A673 (cell line): ENCODE data around the gene ETV3L. TPM values are rescaled to one million over a fixed set of nuclear protein-coding genes. Genes with fewer than 3 reads are reported as not detected.

ENCODE experiments used
- BruUV-seq: library from RNA; stranded (reverse); fragments of 400-500 nt; replicated peaks from 2 replicates; lab custom pipeline; 2021; lab: Mats Ljungman, UMichigan
- CTCF ChIA-PET: fragments of 300-600 bp; sonication (Branson Sonifier 250); formaldehyde crosslinking; loops from one replicate; lab custom pipeline; 2022; ENCODE audit warnings: antibody characterized with exemption; lab: Charles Lee
- POLR2A ChIA-PET: fragments of 300-600 bp; sonication (Branson Sonifier 250); formaldehyde crosslinking; loops from one replicate; lab custom pipeline; 2022; ENCODE audit warnings: antibody characterized with exemption; ENCODE audit not compliant: low non-redundant PET; lab: Charles Lee
- DNase-seq: peaks from one replicate; pipeline ENCODE4 v3.0.0-alpha.2; 2015; ENCODE audit warnings: low spot score
- H3K27ac ChIP-seq: fragments of 200-600 bp; sonication (generic); 2 replicates; pipeline ENCODE4 v1.5.1; 2016; ENCODE audit warnings: mixed run types, low read depth, mild to moderate bottlenecking, mixed read lengths, antibody characterized with exemption, low read length; ENCODE audit not compliant: poor library complexity, severe bottlenecking
- H3K27me3 ChIP-seq: fragments of 200-600 bp; sonication (generic); replicated peaks from 2 replicates; pipeline ENCODE4 v1.6.1; 2017; ENCODE audit warnings: mixed run types, low read depth, mild to moderate bottlenecking, mixed read lengths, antibody characterized with exemption, low read length; ENCODE audit not compliant: insufficient read depth, poor library complexity
- H3K36me3 ChIP-seq: fragments of 200-600 bp; sonication (generic); 2 replicates; pipeline ENCODE4 v1.6.1; 2016; ENCODE audit warnings: mixed run types, mild to moderate bottlenecking, mixed read lengths, antibody characterized with exemption, low read length; ENCODE audit not compliant: insufficient read depth, poor library complexity, severe bottlenecking
- H3K4me1 ChIP-seq: fragments of 200-600 bp; sonication (generic); 2 replicates; pipeline ENCODE4 v1.6.1; 2017; ENCODE audit warnings: mixed run types, mild to moderate bottlenecking, mixed read lengths, antibody characterized with exemption, low read length; ENCODE audit not compliant: insufficient read depth, poor library complexity, severe bottlenecking
- H3K4me3 ChIP-seq: fragments of 200-600 bp; sonication (generic); 2 replicates; pipeline ENCODE4 v1.5.1; 2016; ENCODE audit warnings: low read depth, mixed run types, mild to moderate bottlenecking, mixed read lengths, low read length; ENCODE audit not compliant: poor library complexity, severe bottlenecking
- H3K9me3 ChIP-seq: fragments of 200-600 bp; sonication (generic); 2 replicates; pipeline ENCODE4 v1.6.1; 2016; ENCODE audit warnings: mixed run types, low read depth, mild to moderate bottlenecking, mixed read lengths, antibody characterized with exemption, low read length; ENCODE audit not compliant: poor library complexity, severe bottlenecking
- CTCF ChIP-seq: fragments of 300-800, 200-600 bp; sonication (generic); conservative IDR thresholded peaks from 2 replicates; pipeline ENCODE4 v1.5.1; 2017; ENCODE audit warnings: low read depth, mild to moderate bottlenecking, antibody characterized with exemption, low read length, moderate library complexity, mixed read lengths
- EZH2 ChIP-seq: fragments of 200-600 bp; sonication (generic); IDR thresholded peaks from 2 replicates; pipeline ENCODE4 v1.6.1; 2017; ENCODE audit warnings: borderline replicate concordance, low read depth, mild to moderate bottlenecking, mixed read lengths, antibody characterized with exemption, low read length; ENCODE audit not compliant: poor library complexity, severe bottlenecking
- intact Hi-C: fragments of 100-400 bp; cut with micrococcal nuclease; formaldehyde crosslinking; loops from one replicate; pipeline ENCODE4 v1.10.0; 2022; ENCODE audit not compliant: unreplicated experiment
- total RNA-seq: library from RNA; stranded (reverse); gene quantifications from 2 replicates; pipeline ENCODE4 v1.2.3, GENCODE V29; 2021

Gene ETV3L
- total RNA-seq, 1 experiment from 2014 or later, result not detected

- Histone ChIP-seq H3K27me3 (no peaks in the 10 kb centered on the region), H3K4me1 (no peaks in the 10 kb centered on the region), H3K9me3 (no peaks in the 10 kb centered on the region), H3K36me3 (peaks cover 5% of the 10 kb centered on the region), H3K27ac (no peak overlapping the region), H3K4me3 (no peak overlapping the region)
- CTCF ChIA-PET, result no interaction called here
- DNase-seq, result no peak
- intact Hi-C loops, result no loop called here
- POLR2A ChIA-PET, result no interaction called here
- no peak for TF ChIP-seq CTCF
- TF ChIP-seq EZH2, result no peak
- no TSS peak for BruUV-seq
Measured at GRCh38 chr1:157117527-157118057, 18.0 kb upstream of the ETV3L start.

- H3K36me3 ChIP-seq, result peaks cover 5% of the 10 kb centered on the region
- ChIA-PET CTCF (no interaction called here), POLR2A (no interaction called here)
- intact Hi-C loops, result no loop called here
- no peak overlapping the region for H3K27ac ChIP-seq
- H3K27me3 ChIP-seq, result no peaks in the 10 kb centered on the region
- TF ChIP-seq EZH2, result no peak
- TF ChIP-seq CTCF, result no peak
- H3K9me3 ChIP-seq, result no peaks in the 10 kb centered on the region
- no peak overlapping the region for H3K4me3 ChIP-seq
- no peaks in the 10 kb centered on the region for H3K4me1 ChIP-seq
- DNase-seq, result no peak
- BruUV-seq, result no TSS peak
Measured at GRCh38 chr1:157116737-157117103, 17.1 kb upstream of the ETV3L start.

- no peak for DNase-seq
- CTCF ChIA-PET, result no interaction called here
- peaks cover 5% of the 10 kb centered on the region for H3K36me3 ChIP-seq
- no peak overlapping the region for H3K27ac ChIP-seq
- no peak overlapping the region for H3K4me3 ChIP-seq
- no peaks in the 10 kb centered on the region for H3K27me3 ChIP-seq
- H3K4me1 ChIP-seq, result peaks cover 6% of the 10 kb centered on the region
- H3K9me3 ChIP-seq, result no peaks in the 10 kb centered on the region
- TF ChIP-seq EZH2 (no peak), CTCF (no peak)
- intact Hi-C loops, result no loop called here
- POLR2A ChIA-PET, result no interaction called here
- BruUV-seq, result no TSS peak
Measured at GRCh38 chr1:157115851-157116736, 16.5 kb upstream of the ETV3L start.
